Bone marrow (tissue), 2 donors: ENCODE measurements around the gene ASCC2.
"Not testable (repeated sequence)": the region's sequence is repeated elsewhere in the genome, so short reads cannot be mapped to it uniquely, and the experiment has no call there.

Experiments
- DNase-seq, 2 donors: peaks; one replicate each; lab custom pipeline; 2025; lab: John Stamatoyannopoulos, UW

Gene ASCC2

GRCh38 chr22:29837741-29838598 is at the start of gene ASCC2:
TSS of gene ASCC2 (minus strand) at chr22:29838274. CDS start at chr22:29832325, 5,949 bp downstream.
- DNase-seq = peak; percentile 88 to 96

- DNase-seq = no peak
Observed at GRCh38 chr22:29887358-29887757, 49.3 kb upstream of the ASCC2 start.

GRCh38 chr22:29886596-29886995 is 48.5 kb upstream of the ASCC2 start:
- no peak for DNase-seq

- no peak for DNase-seq
Observed at GRCh38 chr22:29885610-29886009, 47.5 kb upstream of the ASCC2 start.

- no peak for DNase-seq
Observed at GRCh38 chr22:29883775-29884097, 45.7 kb upstream of the ASCC2 start.

- peak; percentile 60 to 76 for DNase-seq
Observed at GRCh38 chr22:29883045-29883774, 45.1 kb upstream of the ASCC2 start, which contains the start of gene MTMR3. TSS of gene MTMR3 (plus strand) at chr22:29883174. CDS start at chr22:29971060, 87,886 bp downstream.

- DNase-seq = no peak
Observed at GRCh38 chr22:29882716-29883044, 44.6 kb upstream of the ASCC2 start.

DNA sequence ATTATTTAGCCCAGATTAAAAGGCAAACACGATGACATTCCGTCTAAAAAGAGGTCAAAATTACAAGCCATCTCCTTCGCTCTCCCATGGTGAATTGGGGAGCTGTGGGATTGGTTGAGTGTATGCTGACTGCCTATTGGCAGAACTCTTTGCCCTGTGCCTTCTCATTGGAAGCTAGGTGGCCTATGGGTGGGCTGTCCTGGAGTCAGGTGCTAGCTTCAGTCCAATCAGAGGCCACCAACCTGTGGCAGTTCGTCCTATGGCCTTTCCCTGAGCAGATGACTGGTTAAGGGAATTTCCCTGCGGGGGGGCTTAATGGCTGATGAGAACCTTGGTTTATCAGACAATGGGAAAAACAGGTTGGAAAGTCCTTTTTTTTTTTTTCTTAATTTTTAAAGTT is 41.7 kb upstream of the ASCC2 start:
- DNase-seq = no peak

DNA sequence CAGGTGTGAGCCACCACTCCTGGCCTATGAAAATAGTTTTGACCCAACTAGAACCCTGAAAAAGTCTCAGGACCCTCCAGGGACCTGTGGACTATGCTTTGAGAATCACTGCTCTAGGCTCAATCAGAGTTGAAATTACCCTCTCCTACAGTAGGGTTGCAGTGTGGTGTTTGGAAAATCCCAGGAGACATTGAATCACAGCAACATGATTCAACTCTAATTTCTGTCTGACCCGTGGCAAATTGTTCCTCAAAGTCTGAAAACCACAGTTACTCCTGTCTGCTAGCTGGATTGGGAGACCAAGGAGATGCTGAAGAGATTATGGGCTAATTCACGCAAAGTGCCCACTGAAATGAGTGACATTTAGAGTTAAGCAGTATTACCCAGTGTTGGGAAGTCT is 39.5 kb upstream of the ASCC2 start:
- no peak for DNase-seq

- no peak for DNase-seq
Observed at GRCh38 chr22:29873943-29874342, 35.9 kb upstream of the ASCC2 start.

DNA sequence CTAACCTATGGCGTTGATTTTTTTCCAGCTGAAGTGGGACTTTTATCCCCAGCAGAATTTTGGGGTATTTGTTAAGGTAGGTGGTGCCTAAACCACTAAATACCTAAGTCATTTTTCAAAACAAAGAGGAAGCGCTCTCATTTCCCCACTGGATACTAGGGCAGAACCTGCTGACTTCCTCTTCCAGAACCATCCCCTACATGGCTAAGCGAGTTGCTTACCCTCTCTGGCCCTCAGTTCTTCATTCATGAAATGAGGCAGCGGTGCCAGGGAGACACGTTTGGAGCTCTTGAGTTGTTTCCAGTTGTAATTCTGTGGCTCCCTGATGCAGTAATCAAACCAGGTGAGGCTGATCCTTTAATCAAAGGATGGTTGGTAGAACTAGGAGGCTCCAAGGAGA is 34.9 kb upstream of the ASCC2 start:
- no peak for DNase-seq

GRCh38 chr22:29872144-29872893 is 34.2 kb upstream of the ASCC2 start:
- no peak for DNase-seq

GRCh38 chr22:29871684-29872083 is 33.6 kb upstream of the ASCC2 start:
- no peak for DNase-seq

- no peak for DNase-seq
Observed at GRCh38 chr22:29870574-29870973, 32.5 kb upstream of the ASCC2 start.

DNA sequence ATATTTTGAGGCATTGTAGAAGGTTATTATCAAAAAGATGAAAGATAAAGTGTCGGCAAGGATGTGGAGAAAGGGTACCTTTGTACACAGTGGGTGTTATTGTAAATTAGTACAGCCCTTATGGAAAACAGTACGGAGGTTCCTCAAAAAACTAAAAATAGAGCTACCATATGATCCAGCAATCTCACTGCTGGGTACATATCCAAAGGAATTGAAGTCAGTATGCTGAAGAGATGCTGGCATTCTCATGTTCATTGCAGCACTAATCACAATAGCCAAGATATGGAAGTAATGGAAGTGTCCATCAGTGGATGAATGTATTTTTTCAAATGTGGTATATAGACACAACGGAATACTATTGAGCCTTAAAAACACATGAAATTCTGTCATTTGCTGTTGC is 29.8 kb upstream of the ASCC2 start:
- DNase-seq = no peak

DNA sequence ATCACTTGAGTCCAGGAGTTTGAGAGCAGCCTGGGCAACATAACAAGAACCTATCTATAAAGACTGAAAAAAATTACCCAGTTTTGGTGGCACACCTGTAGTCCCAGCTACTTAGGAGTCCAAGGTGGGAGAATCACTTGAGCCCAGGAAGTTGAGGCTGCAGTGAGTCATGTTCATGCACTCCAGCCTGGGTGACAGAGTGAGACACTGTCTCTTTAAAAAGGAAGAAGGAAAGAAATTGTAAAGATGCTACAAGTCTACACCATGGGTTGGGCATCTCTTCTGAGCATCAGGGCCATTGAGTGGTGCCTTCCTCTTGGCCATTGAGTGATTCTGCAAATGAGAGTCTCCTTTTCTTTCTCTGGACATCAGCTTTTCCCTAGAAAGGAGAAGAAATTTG is 29.2 kb upstream of the ASCC2 start:
- DNase-seq = no peak

GRCh38 chr22:29865572-29865971 is 27.5 kb upstream of the ASCC2 start:
- DNase-seq = not testable (repeated sequence)

GRCh38 chr22:29861672-29862297 is 23.7 kb upstream of the ASCC2 start:
- no peak for DNase-seq

DNA sequence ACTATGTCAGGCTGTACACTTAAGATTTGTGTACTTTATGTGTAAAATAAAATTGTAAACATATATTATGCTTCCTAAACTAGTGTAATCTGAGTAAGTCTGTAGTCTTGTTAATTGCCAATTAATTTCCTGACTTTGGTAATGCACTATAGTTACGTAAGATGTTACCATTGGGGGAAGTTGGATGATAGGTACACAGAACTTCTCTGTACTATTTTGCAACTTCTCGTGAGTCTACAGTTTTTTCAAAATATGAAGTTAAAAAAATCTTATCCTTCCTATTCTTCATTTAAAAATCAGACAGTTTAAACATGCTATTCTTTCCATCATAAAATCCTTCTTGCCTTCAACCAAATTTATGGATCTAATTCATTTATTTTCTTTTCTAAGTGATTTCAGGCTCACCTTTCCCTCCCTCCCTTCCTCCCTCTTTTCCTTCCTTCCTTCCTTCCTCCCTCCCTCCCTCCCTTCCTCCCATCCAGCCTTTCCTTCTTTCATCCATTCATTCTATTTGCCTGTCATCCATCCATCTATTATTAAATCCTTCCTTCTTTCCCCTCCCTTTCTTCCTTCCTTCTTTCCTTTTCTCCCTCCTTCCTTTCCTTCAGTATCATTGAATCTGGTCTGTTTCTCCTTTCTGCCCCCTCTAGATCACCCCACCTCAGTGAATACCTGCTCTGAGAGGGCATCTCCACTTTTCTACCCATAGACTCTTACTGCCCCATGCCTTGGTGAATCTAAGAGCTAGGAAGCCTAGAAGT is 22.1 kb upstream of the ASCC2 start:
- no peak for DNase-seq

DNA sequence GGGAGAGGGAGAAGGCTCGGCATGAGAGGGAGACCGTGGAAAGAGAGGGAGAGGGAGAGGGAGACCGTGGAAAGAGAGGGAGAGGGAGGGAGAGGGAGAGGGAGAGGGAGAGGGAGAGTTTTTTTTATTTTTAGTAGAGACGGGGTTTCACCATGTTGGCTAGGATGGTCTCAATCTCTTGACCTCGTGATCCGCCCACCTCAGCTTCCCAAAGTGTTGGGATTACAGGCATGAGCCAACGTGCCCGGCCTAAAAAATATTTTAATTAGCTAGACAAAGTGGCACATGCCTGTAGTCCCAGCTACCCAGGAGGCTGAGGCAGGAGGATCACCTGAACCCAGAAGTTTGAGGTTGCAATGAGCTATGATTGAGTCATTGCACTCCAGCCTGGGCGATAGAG is 21.0 kb upstream of the ASCC2 start:
- DNase-seq = not testable (repeated sequence)

DNA sequence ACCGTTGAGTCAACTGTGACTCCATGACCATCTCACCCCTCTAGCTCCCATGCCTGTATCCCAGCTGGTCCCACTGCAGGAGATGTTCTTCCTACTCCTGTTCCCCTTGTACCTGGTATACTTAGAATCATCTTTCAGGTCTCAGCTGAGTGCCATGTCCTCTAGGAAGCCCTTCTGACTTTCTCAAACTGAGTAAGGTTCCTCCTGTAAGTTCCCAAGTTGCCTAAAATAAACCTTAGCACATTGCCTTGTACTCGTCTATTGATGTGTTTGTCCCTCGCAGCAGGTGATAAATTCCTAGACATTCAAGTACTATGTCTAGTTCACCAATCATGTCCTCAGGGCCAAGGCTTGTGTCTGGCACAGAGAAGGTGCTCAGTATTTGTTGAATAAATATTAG is 18.4 kb upstream of the ASCC2 start:
- no peak for DNase-seq
